Chondrocyte (in vitro differentiated cells): ENCODE measurements around the gene BTBD16. TPM values are rescaled to one million over a fixed set of nuclear protein-coding genes. Genes with fewer than 3 reads are reported as not detected.

Experiments
- DNase-seq: peaks from one replicate; pipeline ENCODE4 v3.0.0; 2021; ENCODE audit warnings: mixed read lengths, low spot score
- H3K27ac Mint-ChIP-seq: one replicate; pipeline ENCODE4 v1.8.0; 2021; ENCODE audit warnings: mild to moderate bottlenecking, moderate library complexity, mixed read lengths; ENCODE audit not compliant: unreplicated experiment
- H3K27me3 Mint-ChIP-seq: 2 replicates; pipeline ENCODE4 v1.8.0; 2021; ENCODE audit warnings: low read depth, mixed read lengths
- H3K36me3 Mint-ChIP-seq: 2 replicates; pipeline ENCODE4 v1.8.0; 2021; ENCODE audit warnings: low read depth, mixed read lengths
- H3K4me1 Mint-ChIP-seq: 2 replicates; pipeline ENCODE4 v1.8.0; 2021; ENCODE audit warnings: low read depth, mild to moderate bottlenecking, mixed read lengths
- H3K4me3 Mint-ChIP-seq: one replicate; pipeline ENCODE4 v1.8.0; 2021; ENCODE audit warnings: mild to moderate bottlenecking, moderate library complexity, mixed read lengths; ENCODE audit not compliant: unreplicated experiment
- H3K9me3 Mint-ChIP-seq: 2 replicates; pipeline ENCODE4 v1.8.0; 2021; ENCODE audit warnings: low read depth, mixed read lengths
- total RNA-seq: library from RNA; stranded (reverse); gene quantifications from 3 replicates; pipeline ENCODE4 v1.2.1, GENCODE V29; 2021
- TF ChIP-seq, protein P1 (sequence below): fragments of 200-600 bp; sonication (generic); IDR thresholded peaks from 2 replicates; pipeline ENCODE4 v1.5.0; 2021; ENCODE audit warnings: antibody characterized with exemption, mild to moderate bottlenecking, moderate library complexity

Gene BTBD16
- total RNA-seq, 1 donor from 2014 or later = 0.10 TPM

- Mint-ChIP-seq H3K27ac (no peak overlapping the region), H3K4me3 (no peak overlapping the region), H3K4me1 (peaks cover 4% of the 10 kb centered on the region), H3K27me3 (no peaks in the 10 kb centered on the region), H3K36me3 (peaks cover 7% of the 10 kb centered on the region), H3K9me3 (no peaks in the 10 kb centered on the region)
- TF ChIP-seq, protein P1, sequence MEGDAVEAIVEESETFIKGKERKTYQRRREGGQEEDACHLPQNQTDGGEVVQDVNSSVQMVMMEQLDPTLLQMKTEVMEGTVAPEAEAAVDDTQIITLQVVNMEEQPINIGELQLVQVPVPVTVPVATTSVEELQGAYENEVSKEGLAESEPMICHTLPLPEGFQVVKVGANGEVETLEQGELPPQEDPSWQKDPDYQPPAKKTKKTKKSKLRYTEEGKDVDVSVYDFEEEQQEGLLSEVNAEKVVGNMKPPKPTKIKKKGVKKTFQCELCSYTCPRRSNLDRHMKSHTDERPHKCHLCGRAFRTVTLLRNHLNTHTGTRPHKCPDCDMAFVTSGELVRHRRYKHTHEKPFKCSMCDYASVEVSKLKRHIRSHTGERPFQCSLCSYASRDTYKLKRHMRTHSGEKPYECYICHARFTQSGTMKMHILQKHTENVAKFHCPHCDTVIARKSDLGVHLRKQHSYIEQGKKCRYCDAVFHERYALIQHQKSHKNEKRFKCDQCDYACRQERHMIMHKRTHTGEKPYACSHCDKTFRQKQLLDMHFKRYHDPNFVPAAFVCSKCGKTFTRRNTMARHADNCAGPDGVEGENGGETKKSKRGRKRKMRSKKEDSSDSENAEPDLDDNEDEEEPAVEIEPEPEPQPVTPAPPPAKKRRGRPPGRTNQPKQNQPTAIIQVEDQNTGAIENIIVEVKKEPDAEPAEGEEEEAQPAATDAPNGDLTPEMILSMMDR = no peak
- no peak for DNase-seq
Measured at GRCh38 chr10:122273966-122274545, 3.0 kb downstream of the BTBD16 start.

DNA sequence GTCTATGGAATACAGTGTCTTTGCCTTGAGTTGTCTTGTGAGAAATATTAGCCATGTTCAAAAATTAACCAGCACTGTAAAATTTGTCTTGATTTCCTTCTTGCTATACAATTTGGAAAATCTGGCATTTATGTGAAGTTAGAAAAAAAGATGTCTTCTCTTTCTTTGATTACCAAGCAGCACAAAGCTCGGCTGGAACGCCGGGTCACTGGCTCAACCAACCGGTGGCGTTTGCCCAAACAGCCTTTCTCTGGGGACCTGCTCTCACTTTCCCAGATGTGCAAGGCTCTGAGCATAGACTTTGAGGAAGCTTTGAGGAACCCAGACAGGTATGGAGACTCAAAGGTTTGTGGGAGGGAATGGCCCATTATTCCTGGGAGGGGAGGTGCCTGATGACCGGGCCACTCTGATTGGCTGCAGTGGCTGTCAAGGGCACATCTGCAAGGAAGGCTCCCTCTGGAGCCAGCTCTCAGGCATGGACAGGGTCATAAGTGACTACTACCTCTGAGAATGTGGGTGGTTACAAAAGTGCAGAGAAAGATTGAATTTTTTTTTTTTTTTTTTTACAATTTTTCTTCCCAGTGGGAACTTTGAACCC is 5.6 kb downstream of the BTBD16 start:
- Mint-ChIP-seq H3K27ac (no peak overlapping the region), H3K9me3 (no peaks in the 10 kb centered on the region), H3K27me3 (no peaks in the 10 kb centered on the region), H3K4me3 (no peak overlapping the region), H3K4me1 (peaks cover 19% of the 10 kb centered on the region), H3K36me3 (peaks cover 2% of the 10 kb centered on the region)
- no peak for DNase-seq
- TF ChIP-seq, protein P1 = no peak

GRCh38 chr10:122277526-122278136 is 6.5 kb downstream of the BTBD16 start:
- Mint-ChIP-seq H3K27ac (no peak overlapping the region), H3K4me1 (peaks cover 29% of the 10 kb centered on the region), H3K4me3 (no peak overlapping the region), H3K9me3 (no peaks in the 10 kb centered on the region), H3K36me3 (peaks cover 2% of the 10 kb centered on the region), H3K27me3 (no peaks in the 10 kb centered on the region)
- DNase-seq = no peak
- TF ChIP-seq, protein P1 = no peak

- H3K27me3 Mint-ChIP-seq = no peaks in the 10 kb centered on the region
- peaks cover 43% of the 10 kb centered on the region for H3K4me1 Mint-ChIP-seq
- no peak overlapping the region for H3K4me3 Mint-ChIP-seq
- DNase-seq = no peak
- H3K36me3 Mint-ChIP-seq = no peaks in the 10 kb centered on the region
- TF ChIP-seq, protein P1 = peak; percentile 86
- H3K27ac Mint-ChIP-seq = no peak overlapping the region
- H3K9me3 Mint-ChIP-seq = no peaks in the 10 kb centered on the region
Measured at GRCh38 chr10:122279725-122280141, 8.6 kb downstream of the BTBD16 start.

DNA sequence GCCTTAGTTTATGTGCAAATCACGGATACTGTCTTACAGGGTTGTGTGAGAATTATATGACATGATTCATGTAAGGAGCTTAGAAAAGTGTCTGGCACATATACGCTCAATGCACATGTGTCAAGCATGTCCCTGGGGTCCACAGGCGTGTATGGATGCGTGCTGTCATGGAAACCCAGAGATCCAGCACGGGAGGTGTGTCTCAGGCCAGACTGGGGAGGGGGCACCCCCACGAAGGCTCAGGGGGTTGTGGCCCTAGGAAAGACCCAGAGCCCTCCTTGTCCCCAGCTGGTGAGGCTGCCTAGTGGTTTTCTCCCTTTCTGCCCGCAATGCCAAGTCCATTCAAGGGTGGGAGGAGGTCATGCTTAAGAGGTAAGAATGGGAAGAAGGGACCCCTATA is 9.1 kb downstream of the BTBD16 start:
- Mint-ChIP-seq H3K27ac (no peak overlapping the region), H3K4me1 (peaks cover 48% of the 10 kb centered on the region), H3K4me3 (no peak overlapping the region), H3K36me3 (no peaks in the 10 kb centered on the region), H3K9me3 (no peaks in the 10 kb centered on the region), H3K27me3 (no peaks in the 10 kb centered on the region)
- DNase-seq = no peak
- TF ChIP-seq, protein P1 = no peak
